ENCODE results near the gene TMEM258. TPM values are rescaled to one million over a fixed set of nuclear protein-coding genes. Genes with fewer than 3 reads are reported as not detected.

The TMEM258 gene
- total and polyA plus RNA-seq, 10 of the 15 experiments (the other 5 are each of a cell fraction or from before 2014, with no cell fraction given), result 160 to 840 (median 326) TPM

- no peak for TF ChIP-seq BCL3 (IDR thresholded peaks at IDR 0.05; ENCODE audit: borderline replicate concordance, insufficient read depth, low read depth, low read length, poor library complexity, severe bottlenecking)
- TF ChIP-seq EED (IDR thresholded peaks at IDR 0.05; ENCODE audit: low read depth), result no peak
- no peak for TF ChIP-seq CHD4 (IDR thresholded peaks at IDR 0.05)
- no peak for TF ChIP-seq CBX3 (IDR thresholded peaks at IDR 0.05; ENCODE audit: borderline replicate concordance, low read depth)
- no peak for TF ChIP-seq PML (IDR thresholded peaks at IDR 0.05; ENCODE audit: low read length)
These were observed 45.1 kb upstream of the TMEM258 start (continued) for GRCh38 chr11:61837411-61838005.

GRCh38 chr11:61836193-61836592 lies 43.8 kb upstream of the TMEM258 start:
- H3K27ac ChIP-seq (ENCODE audit: control insufficient read depth, insufficient read depth), result no peak overlapping the region
- BruUV-seq (replicated peaks), result no TSS peak
- intact Hi-C loops (cut with micrococcal nuclease; ENCODE audit: unreplicated experiment), result no loop called here

More at GRCh38 chr11:61836193-61836592, 43.8 kb upstream of the TMEM258 start:
- ATAC-seq, result no peak
- H3K9ac ChIP-seq (ENCODE audit: control insufficient read depth, insufficient read depth, low read length), result no peak overlapping the region
- H3K79me2 ChIP-seq (ENCODE audit: control insufficient read depth, insufficient read depth, low read length), result peaks cover 59% of the 10 kb centered on the region
- SMC1A ChIA-PET (ENCODE audit: uncharacterized antibody, unreplicated experiment), result interaction anchor here (0.9 to 2.4 kb wide), 4 partner anchors 26 to 48 kb away, joined by 3 to 15 read pairs (median 3); no protein-coding TSS in a partner anchor
- no peak overlapping the region for H3K4me2 ChIP-seq (ENCODE audit: control insufficient read depth, insufficient read depth)
- no peak overlapping the region for H2AFZ ChIP-seq (ENCODE audit: control insufficient read depth, low read depth, low read length)
- WGBS (ENCODE audit: insufficient coverage, insufficient replicate concordance, low lambda C conversion rate, missing lambda C conversion rate), result 89% methylated on average over 8 of the region's 8 CpGs
- POLR2A ChIA-PET, result interaction anchor here (0.9 to 4.8 kb wide), 3 partner anchors 10 to 38 kb away, joined by 3 to 76 read pairs (median 22); partner anchors contain the start of gene FADS1
- no peaks in the 10 kb centered on the region for H3K9me3 ChIP-seq (replicated peaks; ENCODE audit: control insufficient read depth, insufficient read depth, low read length)
- in situ Hi-C loops (cut with MboI), result no loop called here
- CTCF ChIA-PET, result interaction anchor here (2.7 kb wide), 1 partner anchor 39 kb away, joined by 12 read pairs; no protein-coding TSS in a partner anchor
- DNase-seq (ENCODE audit: low read depth, low spot score), result no peak
- H3K27me3 ChIP-seq (replicated peaks in 1 of 2; ENCODE audit: control insufficient read depth in 2 of 2, insufficient read depth in 2 of 2, low read length in 1 of 2), result no peaks in the 10 kb centered on the region
- FAIRE-seq, result no peak
- H3K4me1 ChIP-seq (ENCODE audit: control insufficient read depth, insufficient read depth, low read length), result peaks cover 33% of the 10 kb centered on the region
- TF ChIP-seq IRF4 (IDR thresholded peaks at IDR 0.05; ENCODE audit: low read depth, low read length) (no peak), HDAC2 (IDR thresholded peaks at IDR 0.05) (no peak), KDM1A (IDR thresholded peaks at IDR 0.05; ENCODE audit: borderline replicate concordance) (no peak), NFIC (IDR thresholded peaks at IDR 0.05; ENCODE audit: low read depth, low read length) (no peak), CHD1 (IDR thresholded peaks at IDR 0.05; ENCODE audit: low read depth, low read length) (no peak), MAX (IDR thresholded peaks at IDR 0.05; ENCODE audit: low read depth, low read length) (no peak), MXI1 (IDR thresholded peaks at IDR 0.05; ENCODE audit: low read depth, low read length) (no peak), SIX5 (IDR thresholded peaks at IDR 0.05; ENCODE audit: low read depth, low read length, severe bottlenecking) (no peak), FOXK2 (IDR thresholded peaks at IDR 0.05) (no peak), CREM (IDR thresholded peaks at IDR 0.05; ENCODE audit: low read depth) (no peak), HSF1 (IDR thresholded peaks at IDR 0.05; ENCODE audit: low read depth, low read length) (no peak), NR2C1 (IDR thresholded peaks at IDR 0.05) (no peak), TCF3 (IDR thresholded peaks at IDR 0.05; ENCODE audit: borderline replicate concordance, insufficient read depth, low read depth, low read length) (no peak), RBBP5 (conservative IDR thresholded peaks at IDR 0.05) (no peak), SPI1 (IDR thresholded peaks at IDR 0.05; ENCODE audit: borderline replicate concordance, insufficient read depth, low read depth, low read length) (no peak), NR2C2 (IDR thresholded peaks at IDR 0.05; ENCODE audit: borderline replicate concordance, control insufficient read depth, insufficient read length, low read depth) (no peak), BMI1 (IDR thresholded peaks at IDR 0.05; ENCODE audit: borderline replicate concordance) (no peak), FOXM1 (IDR thresholded peaks at IDR 0.05; ENCODE audit: low read depth, low read length) (no peak)
- peaks cover 21 to 31% of the 10 kb centered on the region in 2 experiments for H3K36me3 ChIP-seq (ENCODE audit: control insufficient read depth in 2 of 2, insufficient read depth in 2 of 2, low read length in 1 of 2)
- RAD21 ChIA-PET (ENCODE audit: unreplicated experiment), result interaction anchor here (0.7 kb wide), 1 partner anchor 39 kb away, joined by 3 read pairs; no protein-coding TSS in a partner anchor
- no peak overlapping the region for H3K4me3 ChIP-seq
- no peaks in the 10 kb centered on the region for H4K20me1 ChIP-seq (ENCODE audit: control insufficient read depth, insufficient read depth)

All from GM12878 (cell line).